HCT116 (cell line): ENCODE measurements around the gene PHYHIPL. TPM values are rescaled to one million over a fixed set of nuclear protein-coding genes. Genes with fewer than 3 reads are reported as not detected.

Experiments used
- ATAC-seq: fragments of 200-7000 bp; cut with Tn5 transposase; 2 replicates; pipeline ENCODE4 v1.9.1; 2020; ENCODE audit warnings: mild to moderate bottlenecking, moderate library complexity
- BruUV-seq: library from RNA; stranded (reverse); fragments of 400-500 nt; replicated peaks from 2 replicates; lab custom pipeline; 2021; lab: Mats Ljungman, UMichigan
- CTCF ChIA-PET: fragments of 300-600 bp; sonication (Branson Sonifier 250); formaldehyde crosslinking; loops from one replicate; lab custom pipeline; 2021; ENCODE audit warnings: antibody characterized with exemption; lab: Charles Lee
- POLR2A ChIA-PET: fragments of 300-600, 350-600 bp; sonication (Branson Sonifier 250); formaldehyde crosslinking; loops from one replicate; lab custom pipeline; 2021; ENCODE audit warnings: antibody characterized with exemption; lab: Charles Lee
- RAD21 ChIA-PET, 2 experiments: fragments of 300-600 bp; sonication (Branson Sonifier 250); formaldehyde crosslinking; loops; one replicate each; lab custom pipeline; 2023; ENCODE audit warnings: low total read pairs in 2 of 2; ENCODE audit not compliant: uncharacterized antibody in 2 of 2, unreplicated experiment in 2 of 2, low non-redundant PET in 1 of 2; lab: Charles Lee
- DNase-seq: peaks from one replicate; pipeline ENCODE4 v3.0.0-alpha.2; 2010; ENCODE audit warnings: low read depth, low spot score
- H2AFZ ChIP-seq: fragments of 200-600 bp; shearing (Covaris generic), sonication (generic); 2 replicates; pipeline ENCODE4 v1.6.1; 2017; ENCODE audit warnings: low read depth, mixed run types, mixed read lengths, antibody characterized with exemption, low read length; ENCODE audit not compliant: poor library complexity, severe bottlenecking
- H3K27ac ChIP-seq: 2 replicates; pipeline ENCODE4 v1.5.1; 2012; ENCODE audit warnings: low read depth, low read length
- H3K27me3 ChIP-seq: fragments of 200-600 bp; sonication (generic); 2 replicates; pipeline ENCODE4 v1.6.1; 2016; ENCODE audit warnings: mixed run types, low read length, mixed read lengths; ENCODE audit not compliant: insufficient read depth
- H3K36me3 ChIP-seq, 2 experiments: fragments of 200-500 bp in 1 of 2; fragments of 200-600 bp in 1 of 2; sonication (Bioruptor generic) in 1 of 2; sonication (generic) in 1 of 2; 2 replicates each; pipeline versions ENCODE4 v1.5.1 to v1.6.1; 2014 to 2016; ENCODE audit warnings: low read length in 2 of 2, inconsistent platforms in 1 of 2, mixed read lengths in 1 of 2, mixed run types in 1 of 2; ENCODE audit not compliant: insufficient read depth in 2 of 2, control insufficient read depth in 1 of 2
- H3K4me1 ChIP-seq, 2 experiments: fragments of 200-600 bp in 1 of 2; sonication (generic) in 1 of 2; 2 replicates each; pipeline versions ENCODE4 v1.5.1 to v1.6.1; 2012 to 2017; ENCODE audit warnings: low read length in 2 of 2, inconsistent platforms in 1 of 2, mild to moderate bottlenecking in 1 of 2, mixed read lengths in 1 of 2, mixed run types in 1 of 2, moderate library complexity in 1 of 2; ENCODE audit not compliant: insufficient read depth in 2 of 2, control insufficient read depth in 1 of 2
- H3K4me2 ChIP-seq: fragments of 200-600 bp; sonication (generic); 2 replicates; pipeline ENCODE4 v1.6.1; 2017; ENCODE audit warnings: mixed run types, low read length, mixed read lengths
- H3K4me3 ChIP-seq, 2 experiments: fragments of 200-600 bp in 1 of 2; sonication (generic) in 1 of 2; replicated peaks in 1 of 2; 2 replicates each; pipeline ENCODE4 v1.5.1; 2011 to 2016; ENCODE audit warnings: low read length in 2 of 2, control low read depth in 1 of 2, low read depth in 1 of 2, mild to moderate bottlenecking in 1 of 2, mixed read lengths in 1 of 2, mixed run types in 1 of 2
- H3K79me2 ChIP-seq: fragments of 200-600 bp; sonication (generic); 2 replicates; pipeline ENCODE4 v1.6.1; 2017; ENCODE audit warnings: mild to moderate bottlenecking, mixed run types, low read length, moderate library complexity, mixed read lengths; ENCODE audit not compliant: insufficient read depth
- H3K9ac ChIP-seq: fragments of 200-600 bp; sonication (generic); 2 replicates; pipeline ENCODE4 v1.6.1; 2016; ENCODE audit warnings: low read length, mixed read lengths
- H3K9me2 ChIP-seq: fragments of 200-600 bp; sonication (generic), shearing (Covaris generic); 2 replicates; pipeline ENCODE4 v1.6.1; 2017; ENCODE audit warnings: mixed run types, mild to moderate bottlenecking, moderate library complexity; ENCODE audit not compliant: insufficient read depth
- H3K9me3 ChIP-seq, 2 experiments: fragments of 200-500 bp in 1 of 2; fragments of 200-600 bp in 1 of 2; sonication (Bioruptor generic) in 1 of 2; sonication (generic) in 1 of 2; 2 replicates each; pipeline ENCODE4 v1.6.1; 2014 to 2017; ENCODE audit warnings: low read length in 2 of 2, mixed read lengths in 2 of 2, inconsistent platforms in 1 of 2, low read depth in 1 of 2, mild to moderate bottlenecking in 1 of 2, mixed run types in 1 of 2, moderate library complexity in 1 of 2; ENCODE audit not compliant: control insufficient read depth in 1 of 2, insufficient read depth in 1 of 2
- H4K20me1 ChIP-seq: fragments of 200-600 bp; sonication (generic), shearing (Covaris generic); 2 replicates; pipeline ENCODE4 v1.6.1; 2017; ENCODE audit warnings: mixed run types, mild to moderate bottlenecking, moderate library complexity; ENCODE audit not compliant: insufficient read depth
- ELF1 ChIP-seq: IDR thresholded peaks from 2 replicates; pipeline ENCODE4 v1.6.1; 2012; ENCODE audit warnings: low read depth, borderline replicate concordance
- EZH2phosphoT487 ChIP-seq: fragments of 200-600 bp; IDR thresholded peaks from 2 replicates; pipeline ENCODE4 v1.6.1; 2018; ENCODE audit warnings: antibody characterized with exemption, borderline replicate concordance
- POLR2AphosphoS5 ChIP-seq: IDR thresholded peaks from 2 replicates; pipeline ENCODE4 v1.6.1; 2011; ENCODE audit warnings: mild to moderate bottlenecking, low read depth, low read length, moderate library complexity
- SRF ChIP-seq: IDR thresholded peaks from 2 replicates; pipeline ENCODE4 v1.6.1; 2012; ENCODE audit warnings: low read depth
- ZFX ChIP-seq: fragments of 450-650 bp; IDR thresholded peaks from 2 replicates; pipeline ENCODE4 v1.6.1; 2017
- intact Hi-C: fragments of 100-400 bp; cut with micrococcal nuclease; formaldehyde crosslinking; loops from 2 replicates; pipeline ENCODE4 v1.10.0; 2022
- total RNA-seq: library from RNA; stranded (reverse); gene quantifications from one replicate; pipeline ENCODE4 v1.2.1, GENCODE V29; 2021; ENCODE audit not compliant: unreplicated experiment
- TF ChIP-seq, protein P1 (sequence below): IDR thresholded peaks from 2 replicates; pipeline ENCODE4 v1.6.1; 2011; ENCODE audit warnings: mild to moderate bottlenecking, low read length, moderate library complexity; ENCODE audit not compliant: insufficient replicate concordance; ENCODE audit errors: extremely low read depth

Gene PHYHIPL
- total RNA-seq, 1 experiment from 2014 or later = not detected

DNA sequence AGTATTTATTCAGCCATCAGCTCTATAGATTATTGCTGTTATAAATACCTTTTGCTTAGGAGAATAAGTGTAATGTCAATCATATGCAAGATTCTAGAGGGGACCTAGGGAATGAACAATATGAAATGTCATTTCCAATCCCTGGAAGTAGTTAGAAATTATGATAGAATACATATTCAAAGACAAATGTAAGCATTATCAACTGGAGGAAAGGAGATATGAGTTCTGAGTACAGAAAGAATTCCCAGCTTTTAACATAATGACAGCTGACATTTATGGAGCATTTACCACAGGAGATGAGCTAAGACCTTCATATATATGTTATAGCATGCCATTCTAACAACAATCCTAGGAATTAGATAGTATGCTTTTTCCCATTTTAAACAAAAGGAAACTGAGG is 99.7 kb downstream of the PHYHIPL start:
- no TSS peak for BruUV-seq
- no peak for ATAC-seq
- no peaks in the 10 kb centered on the region for H3K9me3 ChIP-seq

DNA sequence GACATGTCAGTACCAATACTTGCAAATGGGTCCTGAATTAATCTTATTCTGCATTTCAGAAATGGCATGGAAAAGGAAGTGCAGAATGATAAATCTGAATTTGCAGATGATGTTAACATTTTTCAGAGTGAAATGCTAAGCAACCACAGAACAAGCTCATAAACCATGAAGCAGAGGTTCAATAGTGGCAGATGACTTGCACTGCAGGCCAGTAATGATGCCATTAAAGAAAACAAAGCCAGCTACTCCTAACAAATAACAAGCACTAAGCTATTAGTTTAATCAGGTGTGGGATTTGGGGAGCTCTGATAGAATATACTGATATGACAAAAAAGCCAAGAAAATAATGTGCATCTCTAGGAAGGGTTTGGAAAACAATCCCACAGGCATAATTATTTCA is 100.5 kb downstream of the PHYHIPL start:
- Histone ChIP-seq H3K9ac (no peak overlapping the region), H4K20me1 (no peaks in the 10 kb centered on the region), H3K9me2 (no peaks in the 10 kb centered on the region), H3K4me3 (no peak overlapping the region), H3K79me2 (no peaks in the 10 kb centered on the region), H3K4me2 (no peak overlapping the region), H3K9me3 (no peaks in the 10 kb centered on the region), H3K4me1 (no peaks in the 10 kb centered on the region), H3K36me3 (no peaks in the 10 kb centered on the region)
- BruUV-seq = no TSS peak
- ChIA-PET POLR2A (no interaction called here), CTCF (no interaction called here)
- DNase-seq = no peak
- intact Hi-C loops = no loop called here
- no peak for TF ChIP-seq EZH2phosphoT487
- no peak for TF ChIP-seq SRF
- no peak for TF ChIP-seq ELF1
- TF ChIP-seq, protein P1, sequence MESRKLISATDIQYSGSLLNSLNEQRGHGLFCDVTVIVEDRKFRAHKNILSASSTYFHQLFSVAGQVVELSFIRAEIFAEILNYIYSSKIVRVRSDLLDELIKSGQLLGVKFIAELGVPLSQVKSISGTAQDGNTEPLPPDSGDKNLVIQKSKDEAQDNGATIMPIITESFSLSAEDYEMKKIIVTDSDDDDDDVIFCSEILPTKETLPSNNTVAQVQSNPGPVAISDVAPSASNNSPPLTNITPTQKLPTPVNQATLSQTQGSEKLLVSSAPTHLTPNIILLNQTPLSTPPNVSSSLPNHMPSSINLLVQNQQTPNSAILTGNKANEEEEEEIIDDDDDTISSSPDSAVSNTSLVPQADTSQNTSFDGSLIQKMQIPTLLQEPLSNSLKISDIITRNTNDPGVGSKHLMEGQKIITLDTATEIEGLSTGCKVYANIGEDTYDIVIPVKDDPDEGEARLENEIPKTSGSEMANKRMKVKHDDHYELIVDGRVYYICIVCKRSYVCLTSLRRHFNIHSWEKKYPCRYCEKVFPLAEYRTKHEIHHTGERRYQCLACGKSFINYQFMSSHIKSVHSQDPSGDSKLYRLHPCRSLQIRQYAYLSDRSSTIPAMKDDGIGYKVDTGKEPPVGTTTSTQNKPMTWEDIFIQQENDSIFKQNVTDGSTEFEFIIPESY = no peak
- TF ChIP-seq, all 23 proteins: peak for 0
- ATAC-seq = no peak
- Histone ChIP-seq H2AFZ (no peak overlapping the region), H3K27ac (no peak overlapping the region), H3K27me3 (peaks cover 11% of the 10 kb centered on the region; the same call in 1 of the 2 replicates)
- RAD21 ChIA-PET = no interaction called here

More for the DNA sequence above, 99.7 kb downstream of the PHYHIPL start:
- H3K36me3 ChIP-seq = no peaks in the 10 kb centered on the region
- no peaks in the 10 kb centered on the region for H3K9me2 ChIP-seq
- no peak overlapping the region for H2AFZ ChIP-seq
- H3K4me1 ChIP-seq = no peaks in the 10 kb centered on the region
- peaks cover 14% of the 10 kb centered on the region; the same call in 1 of the 2 replicates for H3K27me3 ChIP-seq
- no peak overlapping the region for H3K4me2 ChIP-seq
- ChIA-PET POLR2A (no interaction called here), RAD21 (no interaction called here), CTCF (no interaction called here)
- no peaks in the 10 kb centered on the region for H3K79me2 ChIP-seq
- no peak overlapping the region for H3K9ac ChIP-seq
- no peaks in the 10 kb centered on the region for H4K20me1 ChIP-seq
- H3K4me3 ChIP-seq = no peak overlapping the region
- TF ChIP-seq ZFX = no peak
- TF ChIP-seq POLR2AphosphoS5 = no peak
- no peak overlapping the region for H3K27ac ChIP-seq
- intact Hi-C loops = no loop called here
- DNase-seq = no peak
